ENCODE data around the gene ME2. TPM values are rescaled to one million over a fixed set of nuclear protein-coding genes. Genes with fewer than 3 reads are reported as not detected.

The ME2 gene
- total RNA-seq, 1 experiment from 2014 or later, result 49.0 TPM

DNA sequence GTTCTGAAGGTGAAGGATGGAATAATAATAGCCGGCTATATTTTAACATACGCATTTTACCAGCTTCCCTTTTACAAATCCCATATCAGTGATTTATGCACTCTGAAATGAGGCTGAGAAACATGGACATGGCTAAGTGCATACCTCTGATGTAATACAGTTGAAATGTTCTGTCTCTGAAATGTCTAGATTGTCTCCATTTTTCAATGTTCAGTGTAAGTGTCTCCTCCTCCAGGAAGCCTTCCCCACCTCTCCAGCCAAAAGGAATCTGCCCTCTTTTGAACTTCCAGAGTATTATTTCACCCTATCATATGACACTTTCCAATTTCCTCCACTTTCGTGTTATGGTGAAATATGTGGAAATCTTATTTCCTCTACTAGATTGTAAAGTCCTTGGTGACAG, 29.5 kb upstream of the ME2 start:
- H3K4me1 ChIP-seq (ENCODE audit: control insufficient read depth in 1 of 2, insufficient read depth in 2 of 2, low read length in 2 of 2), result peaks cover under 1 to 8% of the 10 kb centered on the region in 2 experiments; a peak in 2 of 4 replicates
- ChIA-PET RAD21 (ENCODE audit: low non-redundant PET in 1 of 2, low total read pairs in 2 of 2, uncharacterized antibody in 2 of 2, unreplicated experiment in 2 of 2) (no interaction called here), POLR2A (no interaction called here), CTCF (no interaction called here)
- H2AFZ ChIP-seq (ENCODE audit: low read depth, low read length, poor library complexity, severe bottlenecking), result no peak overlapping the region
- no peaks in the 10 kb centered on the region for H3K36me3 ChIP-seq (ENCODE audit: control insufficient read depth in 1 of 2, insufficient read depth in 2 of 2, low read length in 2 of 2)
- no peaks in the 10 kb centered on the region for H3K9me3 ChIP-seq (ENCODE audit: control insufficient read depth in 1 of 2, insufficient read depth in 1 of 2, low read depth in 1 of 2, low read length in 2 of 2)
- no peak for ATAC-seq
- H3K27ac ChIP-seq (ENCODE audit: low read depth, low read length), result no peak overlapping the region
- BruUV-seq (replicated peaks), result no TSS peak
- no peaks in the 10 kb centered on the region for H3K79me2 ChIP-seq (ENCODE audit: insufficient read depth, low read length)
- H3K9ac ChIP-seq (ENCODE audit: low read length), result no peak overlapping the region
- TF ChIP-seq, protein P1, sequence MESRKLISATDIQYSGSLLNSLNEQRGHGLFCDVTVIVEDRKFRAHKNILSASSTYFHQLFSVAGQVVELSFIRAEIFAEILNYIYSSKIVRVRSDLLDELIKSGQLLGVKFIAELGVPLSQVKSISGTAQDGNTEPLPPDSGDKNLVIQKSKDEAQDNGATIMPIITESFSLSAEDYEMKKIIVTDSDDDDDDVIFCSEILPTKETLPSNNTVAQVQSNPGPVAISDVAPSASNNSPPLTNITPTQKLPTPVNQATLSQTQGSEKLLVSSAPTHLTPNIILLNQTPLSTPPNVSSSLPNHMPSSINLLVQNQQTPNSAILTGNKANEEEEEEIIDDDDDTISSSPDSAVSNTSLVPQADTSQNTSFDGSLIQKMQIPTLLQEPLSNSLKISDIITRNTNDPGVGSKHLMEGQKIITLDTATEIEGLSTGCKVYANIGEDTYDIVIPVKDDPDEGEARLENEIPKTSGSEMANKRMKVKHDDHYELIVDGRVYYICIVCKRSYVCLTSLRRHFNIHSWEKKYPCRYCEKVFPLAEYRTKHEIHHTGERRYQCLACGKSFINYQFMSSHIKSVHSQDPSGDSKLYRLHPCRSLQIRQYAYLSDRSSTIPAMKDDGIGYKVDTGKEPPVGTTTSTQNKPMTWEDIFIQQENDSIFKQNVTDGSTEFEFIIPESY (IDR thresholded peaks at IDR 0.05; ENCODE audit: extremely low read depth, insufficient replicate concordance, low read length), result no peak
- TF ChIP-seq FOSL1 (IDR thresholded peaks at IDR 0.05; ENCODE audit: low read depth) (no peak), EZH2phosphoT487 (IDR thresholded peaks at IDR 0.05; ENCODE audit: borderline replicate concordance) (no peak), EZH2 (IDR thresholded peaks at IDR 0.05) (no peak), SRF (IDR thresholded peaks at IDR 0.05; ENCODE audit: low read depth) (no peak), EGR1 (IDR thresholded peaks at IDR 0.05; ENCODE audit: low read depth) (no peak), ZFX (IDR thresholded peaks at IDR 0.05) (no peak), CEBPB (IDR thresholded peaks at IDR 0.05; ENCODE audit: low read depth) (no peak), RAD21 (IDR thresholded peaks at IDR 0.05; ENCODE audit: low read depth) (no peak), YY1 (IDR thresholded peaks at IDR 0.05; ENCODE audit: extremely low read depth, insufficient replicate concordance, low read depth, low read length) (no peak), SIN3A (IDR thresholded peaks at IDR 0.05; ENCODE audit: low read depth) (no peak), SP1 (IDR thresholded peaks at IDR 0.05; ENCODE audit: low read depth) (no peak), POLR2A (IDR thresholded peaks at IDR 0.05; ENCODE audit: borderline replicate concordance, extremely low read depth, insufficient read depth, insufficient read length) (no peak)
- TF ChIP-seq, protein P2, sequence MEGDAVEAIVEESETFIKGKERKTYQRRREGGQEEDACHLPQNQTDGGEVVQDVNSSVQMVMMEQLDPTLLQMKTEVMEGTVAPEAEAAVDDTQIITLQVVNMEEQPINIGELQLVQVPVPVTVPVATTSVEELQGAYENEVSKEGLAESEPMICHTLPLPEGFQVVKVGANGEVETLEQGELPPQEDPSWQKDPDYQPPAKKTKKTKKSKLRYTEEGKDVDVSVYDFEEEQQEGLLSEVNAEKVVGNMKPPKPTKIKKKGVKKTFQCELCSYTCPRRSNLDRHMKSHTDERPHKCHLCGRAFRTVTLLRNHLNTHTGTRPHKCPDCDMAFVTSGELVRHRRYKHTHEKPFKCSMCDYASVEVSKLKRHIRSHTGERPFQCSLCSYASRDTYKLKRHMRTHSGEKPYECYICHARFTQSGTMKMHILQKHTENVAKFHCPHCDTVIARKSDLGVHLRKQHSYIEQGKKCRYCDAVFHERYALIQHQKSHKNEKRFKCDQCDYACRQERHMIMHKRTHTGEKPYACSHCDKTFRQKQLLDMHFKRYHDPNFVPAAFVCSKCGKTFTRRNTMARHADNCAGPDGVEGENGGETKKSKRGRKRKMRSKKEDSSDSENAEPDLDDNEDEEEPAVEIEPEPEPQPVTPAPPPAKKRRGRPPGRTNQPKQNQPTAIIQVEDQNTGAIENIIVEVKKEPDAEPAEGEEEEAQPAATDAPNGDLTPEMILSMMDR (IDR thresholded peaks at IDR 0.05 in 2 of 3, conservative IDR thresholded peaks at IDR 0.05 in 1 of 3; ENCODE audit: borderline replicate concordance in 1 of 3, insufficient read depth in 1 of 3, low read depth in 2 of 3, low read length in 2 of 3), result no peak
- H3K9me2 ChIP-seq (ENCODE audit: insufficient read depth), result no peaks in the 10 kb centered on the region
- H3K27me3 ChIP-seq (ENCODE audit: insufficient read depth, low read length), result no peaks in the 10 kb centered on the region
- no peaks in the 10 kb centered on the region for H4K20me1 ChIP-seq (ENCODE audit: insufficient read depth)
- no peak overlapping the region for H3K4me2 ChIP-seq (ENCODE audit: low read length)
- no peak for DNase-seq (ENCODE audit: low read depth, low spot score)
- intact Hi-C loops (cut with micrococcal nuclease), result no loop called here
- no peak overlapping the region for H3K4me3 ChIP-seq (replicated peaks in 1 of 2; ENCODE audit: low read depth in 1 of 2, low read length in 2 of 2)

All from HCT116 (cell line).